HepG2 (cell line): ENCODE measurements around the gene SLAMF6. TPM values are rescaled to one million over a fixed set of nuclear protein-coding genes. Genes with fewer than 3 reads are reported as not detected.

Experiments
- HNRNPUL1 ChIP-seq: fragments of 200-400 bp; formaldehyde crosslinking; IDR thresholded peaks from 2 replicates; pipeline ENCODE4 v1.6.1; 2017; ENCODE audit warnings: low read depth, mild to moderate bottlenecking, low read length, moderate library complexity
- polyA plus RNA-seq, 8 experiments: library from polyadenylated mRNA; depleted of rRNA in 3 of 8; stranded (reverse) in 7 of 8; unstranded in 1 of 8; fragments of >200 nt; fragmentation: Illumina TruSeq in 4 of 8; extraction: Trizol in 4 of 8; gene quantifications; 2 replicates each; pipeline versions ENCODE4 v1.2.1 to v1.2.3, GENCODE V29; 2011 to 2016; ENCODE audit warnings: low read depth in 4 of 8, missing spikeins in 1 of 8, mixed read lengths in 1 of 8; ENCODE audit not compliant: insufficient read depth in 1 of 8
- total RNA-seq, 5 experiments: library from RNA; depleted of rRNA; stranded (reverse); fragments of >200 nt; fragmentation: Illumina TruSeq; extraction: Trizol; gene quantifications; 2 replicates each; pipeline ENCODE4 v1.2.3, GENCODE V29; 2016; ENCODE audit warnings: low read depth in 1 of 5
- TF ChIP-seq, protein P1 (sequence below), 2 experiments: fragments of 450-650 bp in 1 of 2; sonication (generic) in 1 of 2; formaldehyde crosslinking in 1 of 2; IDR thresholded peaks; 2 replicates each; pipeline versions ENCODE4 v1.6.1 to v1.8.0; 2016 to 2022; ENCODE audit warnings: antibody characterized with exemption in 1 of 2, mild to moderate bottlenecking in 1 of 2, missing genetic modification reagents in 1 of 2
- TF ChIP-seq, protein P2 (sequence below): IDR thresholded peaks from 2 replicates; pipeline ENCODE4 v1.6.1; 2012; ENCODE audit warnings: low read depth, low read length, improper control_type of control experiment

SLAMF6 gene
- total and polyA plus RNA-seq, 2 of the 13 experiments (the other 11 are each of a cell fraction or from before 2014, with no cell fraction given) = not detected

DNA sequence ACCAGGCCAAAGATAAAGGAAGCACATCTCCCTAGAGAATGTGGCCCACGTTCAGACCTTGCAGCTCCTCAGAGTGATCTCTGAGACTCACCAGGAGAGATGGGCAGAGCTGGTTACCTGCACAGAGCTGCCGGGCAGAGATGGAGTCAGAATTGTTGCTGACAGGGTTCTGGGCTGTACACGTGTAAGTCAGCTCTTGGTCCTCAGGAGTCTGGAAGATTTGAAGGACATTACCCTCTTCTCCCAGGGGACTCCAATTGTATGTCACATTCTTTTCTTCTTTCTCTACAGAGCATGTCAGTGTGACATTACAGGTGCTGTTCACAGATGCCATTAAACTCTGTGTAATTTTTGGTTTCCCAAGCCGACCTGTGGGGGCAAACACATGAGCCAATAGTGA is 30.7 kb upstream of the SLAMF6 start (continued):
- TF ChIP-seq, protein P1, sequence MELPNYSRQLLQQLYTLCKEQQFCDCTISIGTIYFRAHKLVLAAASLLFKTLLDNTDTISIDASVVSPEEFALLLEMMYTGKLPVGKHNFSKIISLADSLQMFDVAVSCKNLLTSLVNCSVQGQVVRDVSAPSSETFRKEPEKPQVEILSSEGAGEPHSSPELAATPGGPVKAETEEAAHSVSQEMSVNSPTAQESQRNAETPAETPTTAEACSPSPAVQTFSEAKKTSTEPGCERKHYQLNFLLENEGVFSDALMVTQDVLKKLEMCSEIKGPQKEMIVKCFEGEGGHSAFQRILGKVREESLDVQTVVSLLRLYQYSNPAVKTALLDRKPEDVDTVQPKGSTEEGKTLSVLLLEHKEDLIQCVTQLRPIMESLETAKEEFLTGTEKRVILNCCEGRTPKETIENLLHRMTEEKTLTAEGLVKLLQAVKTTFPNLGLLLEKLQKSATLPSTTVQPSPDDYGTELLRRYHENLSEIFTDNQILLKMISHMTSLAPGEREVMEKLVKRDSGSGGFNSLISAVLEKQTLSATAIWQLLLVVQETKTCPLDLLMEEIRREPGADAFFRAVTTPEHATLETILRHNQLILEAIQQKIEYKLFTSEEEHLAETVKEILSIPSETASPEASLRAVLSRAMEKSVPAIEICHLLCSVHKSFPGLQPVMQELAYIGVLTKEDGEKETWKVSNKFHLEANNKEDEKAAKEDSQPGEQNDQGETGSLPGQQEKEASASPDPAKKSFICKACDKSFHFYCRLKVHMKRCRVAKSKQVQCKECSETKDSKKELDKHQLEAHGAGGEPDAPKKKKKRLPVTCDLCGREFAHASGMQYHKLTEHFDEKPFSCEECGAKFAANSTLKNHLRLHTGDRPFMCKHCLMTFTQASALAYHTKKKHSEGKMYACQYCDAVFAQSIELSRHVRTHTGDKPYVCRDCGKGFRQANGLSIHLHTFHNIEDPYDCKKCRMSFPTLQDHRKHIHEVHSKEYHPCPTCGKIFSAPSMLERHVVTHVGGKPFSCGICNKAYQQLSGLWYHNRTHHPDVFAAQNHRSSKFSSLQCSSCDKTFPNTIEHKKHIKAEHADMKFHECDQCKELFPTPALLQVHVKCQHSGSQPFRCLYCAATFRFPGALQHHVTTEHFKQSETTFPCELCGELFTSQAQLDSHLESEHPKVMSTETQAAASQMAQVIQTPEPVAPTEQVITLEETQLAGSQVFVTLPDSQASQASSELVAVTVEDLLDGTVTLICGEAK (IDR thresholded peaks at IDR 0.05) = no peak
- TF ChIP-seq, protein P1 (CRISPR knock-in tag; IDR thresholded peaks at IDR 0.05) = no peak
- TF ChIP-seq, protein P2, sequence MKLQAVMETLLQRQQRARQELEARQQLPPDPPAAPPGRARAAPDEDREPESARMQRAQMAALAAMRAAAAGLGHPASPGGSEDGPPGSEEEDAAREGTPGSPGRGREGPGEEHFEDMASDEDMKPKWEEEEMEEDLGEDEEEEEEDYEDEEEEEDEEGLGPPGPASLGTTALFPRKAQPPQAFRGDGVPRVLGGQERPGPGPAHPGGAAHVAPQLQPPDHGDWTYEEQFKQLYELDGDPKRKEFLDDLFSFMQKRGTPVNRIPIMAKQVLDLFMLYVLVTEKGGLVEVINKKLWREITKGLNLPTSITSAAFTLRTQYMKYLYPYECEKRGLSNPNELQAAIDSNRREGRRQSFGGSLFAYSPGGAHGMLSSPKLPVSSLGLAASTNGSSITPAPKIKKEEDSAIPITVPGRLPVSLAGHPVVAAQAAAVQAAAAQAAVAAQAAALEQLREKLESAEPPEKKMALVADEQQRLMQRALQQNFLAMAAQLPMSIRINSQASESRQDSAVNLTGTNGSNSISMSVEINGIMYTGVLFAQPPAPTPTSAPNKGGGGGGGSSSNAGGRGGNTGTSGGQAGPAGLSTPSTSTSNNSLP = no peak
- no peak for TF ChIP-seq HNRNPUL1
